Measurements from ENCODE around the gene PRPH.
"Not testable (repeated sequence)": the region's sequence is repeated elsewhere in the genome, so short reads cannot be mapped to it uniquely, and the experiment has no call there.

Gene PRPH

GRCh38 chr12:49260571-49261363, 34.2 kb upstream of the PRPH start:
- TF ChIP-seq CTCF (IDR thresholded peaks at IDR 0.05; ENCODE audit: extremely low read depth, missing control alignments): no peak
- DNase-seq (ENCODE audit: low spot score): no peak

- DNase-seq (ENCODE audit: low spot score): no peak
- TF ChIP-seq CTCF (IDR thresholded peaks at IDR 0.05; ENCODE audit: extremely low read depth, missing control alignments): no peak
Observed at GRCh38 chr12:49261721-49262120, 33.2 kb upstream of the PRPH start.

GRCh38 chr12:49263400-49263763, 31.6 kb upstream of the PRPH start:
- no peak for DNase-seq (ENCODE audit: low spot score)
- no peak for TF ChIP-seq CTCF (IDR thresholded peaks at IDR 0.05; ENCODE audit: extremely low read depth, missing control alignments)

- no peak for TF ChIP-seq CTCF (IDR thresholded peaks at IDR 0.05; ENCODE audit: extremely low read depth, missing control alignments)
- peak; percentile 80 for DNase-seq (ENCODE audit: low spot score)
Observed at GRCh38 chr12:49264466-49264872, 30.5 kb upstream of the PRPH start.

GRCh38 chr12:49264873-49265792, 29.8 kb upstream of the PRPH start, which contains the start of gene TUBA1C:
TUBA1C (plus strand) TSS chr12:49265082; CDS start chr12:49265182, 100 bp downstream.
- TF ChIP-seq CTCF (IDR thresholded peaks at IDR 0.05; ENCODE audit: extremely low read depth, missing control alignments): no peak

GRCh38 chr12:49269191-49269590, 25.8 kb upstream of the PRPH start:
- DNase-seq (ENCODE audit: low spot score): not testable (repeated sequence)

More at GRCh38 chr12:49264873-49265792, 29.8 kb upstream of the PRPH start, which contains the start of gene TUBA1C:
- peak; percentile 99 for DNase-seq (ENCODE audit: low spot score)

- no peak for DNase-seq (ENCODE audit: low spot score)
- TF ChIP-seq CTCF (IDR thresholded peaks at IDR 0.05; ENCODE audit: extremely low read depth, missing control alignments): no peak
Observed at GRCh38 chr12:49272790-49273725, 21.9 kb upstream of the PRPH start.

Measured in GM20000 (cell line).